Left forelimb (tissue), 1 donor: ENCODE measurements around the gene PRSS56.
"Not testable (repeated sequence)": the region's sequence is repeated elsewhere in the genome, so short reads cannot be mapped to it uniquely, and the experiment has no call there.

ENCODE experiments used
- DNase-seq: peaks from one replicate; pipeline ENCODE4 v3.0.0-alpha.2; 2018; ENCODE audit warnings: low spot score

PRSS56 gene

DNA sequence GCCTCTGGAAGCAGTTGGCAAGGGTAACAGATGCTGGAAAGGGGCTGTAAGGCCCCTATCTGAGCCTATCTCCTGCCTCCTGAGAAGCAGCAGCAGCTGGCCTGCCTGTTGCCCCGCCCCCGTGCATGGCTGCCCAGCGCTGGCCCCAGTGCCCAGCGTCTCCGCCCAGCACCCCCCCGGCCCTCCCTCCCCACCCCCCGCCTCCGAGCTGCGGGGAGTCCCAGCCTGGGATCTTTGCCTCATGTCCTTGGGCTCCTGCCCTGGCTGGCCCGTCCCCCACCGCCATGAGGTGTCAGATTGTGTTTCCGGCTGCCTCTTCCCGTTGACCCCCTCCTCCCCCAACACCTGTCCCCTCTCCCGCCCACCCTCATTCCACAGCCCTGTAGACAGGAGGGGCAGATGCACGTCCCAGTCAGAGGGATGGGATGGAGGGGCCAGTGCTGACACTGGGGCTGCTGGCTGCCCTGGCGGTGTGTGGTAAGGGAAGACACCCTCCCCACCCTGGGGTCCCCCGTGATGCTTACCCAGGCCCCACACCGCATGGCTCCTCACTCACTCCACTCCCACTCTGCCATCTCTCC is 5.7 kb downstream of the PRSS56 start, which contains the start of gene CHRND:
CHRND (plus strand) TSS at position 370 of the 581 bp plus-strand sequence; CDS start at position 426, 56 bp downstream.
- peak; percentile 83 for DNase-seq

DNA sequence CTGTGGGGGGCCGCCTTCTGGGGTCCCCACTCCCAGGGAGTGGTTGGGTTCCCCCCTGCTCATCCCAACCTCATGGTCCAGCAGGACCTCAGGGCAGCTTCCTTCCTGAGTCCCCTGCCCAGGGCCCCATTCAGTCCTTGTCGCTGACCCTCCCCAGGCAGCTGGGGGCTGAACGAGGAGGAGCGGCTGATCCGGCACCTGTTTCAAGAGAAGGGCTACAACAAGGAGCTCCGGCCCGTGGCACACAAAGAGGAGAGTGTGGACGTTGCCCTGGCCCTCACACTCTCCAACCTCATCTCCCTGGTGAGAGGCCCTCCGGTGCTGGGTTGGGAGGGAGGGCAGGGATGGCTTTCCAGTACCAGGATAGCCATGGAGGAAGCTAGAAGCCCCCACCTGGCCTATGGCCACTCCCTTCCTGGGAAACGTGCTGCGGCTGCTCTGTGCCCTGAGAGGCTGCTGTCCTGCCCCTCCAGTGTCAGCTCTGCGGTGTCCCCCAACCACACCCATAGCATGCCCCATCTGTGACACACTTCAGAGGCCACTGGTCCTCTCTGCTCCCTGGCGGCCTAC is 6.3 kb downstream of the PRSS56 start:
- DNase-seq: no peak

DNA sequence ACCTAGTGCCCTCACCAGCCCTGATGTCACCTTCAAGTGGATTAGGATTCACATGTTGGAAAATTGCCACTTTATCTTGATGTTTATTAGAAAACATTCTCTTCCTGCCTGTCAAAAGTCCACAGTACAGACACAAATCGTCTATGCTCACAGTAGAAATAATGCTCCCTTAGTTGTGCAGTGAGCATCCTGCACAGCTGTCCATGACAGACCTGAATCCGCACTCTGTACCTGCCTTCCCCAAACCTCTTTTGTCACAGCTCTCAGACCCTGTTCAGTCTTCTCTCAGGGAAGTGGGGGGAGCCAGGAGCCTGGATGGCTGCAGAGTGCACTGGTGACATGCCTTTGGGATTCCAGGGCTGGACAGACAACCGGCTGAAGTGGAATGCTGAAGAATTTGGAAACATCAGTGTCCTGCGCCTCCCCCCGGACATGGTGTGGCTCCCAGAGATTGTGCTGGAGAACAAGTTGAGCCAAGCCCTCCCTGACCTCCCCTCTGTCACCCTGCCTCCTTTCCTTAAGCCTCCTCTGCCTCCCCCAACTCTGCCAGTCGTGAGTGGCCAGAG is 7.8 kb downstream of the PRSS56 start:
- DNase-seq: no peak

DNA sequence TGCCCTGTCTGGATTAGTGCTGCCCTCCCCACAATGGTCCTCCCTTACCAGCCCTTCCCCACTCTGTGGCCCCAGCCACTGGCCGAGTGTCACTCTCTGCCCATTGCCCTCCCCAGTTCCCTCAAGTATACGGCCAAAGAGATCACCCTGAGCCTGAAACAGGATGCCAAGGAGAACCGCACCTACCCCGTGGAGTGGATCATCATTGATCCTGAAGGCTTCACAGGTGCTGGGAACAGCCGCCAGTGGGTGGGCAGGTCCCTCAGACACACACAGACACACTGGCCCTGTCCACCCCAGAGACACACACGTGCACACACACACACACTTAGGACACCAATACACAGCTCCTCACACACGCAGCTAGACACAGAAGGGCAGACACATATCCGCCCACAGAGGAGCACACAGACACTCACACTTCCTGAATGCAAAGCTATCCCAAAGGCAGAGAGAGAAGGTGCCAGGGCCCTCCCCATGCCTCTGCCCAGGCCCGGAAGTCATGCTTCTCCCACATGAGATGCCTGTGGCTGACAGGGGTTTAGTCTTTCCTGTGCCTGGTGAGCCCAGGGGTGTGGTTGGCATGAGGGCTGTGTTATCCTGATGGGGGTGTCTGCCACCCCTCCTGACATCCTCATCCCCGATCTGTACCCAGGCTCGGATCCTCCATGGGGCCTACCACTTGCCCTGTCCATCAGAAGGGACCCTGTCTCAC is 8.7 kb downstream of the PRSS56 start:
- no peak for DNase-seq

DNA sequence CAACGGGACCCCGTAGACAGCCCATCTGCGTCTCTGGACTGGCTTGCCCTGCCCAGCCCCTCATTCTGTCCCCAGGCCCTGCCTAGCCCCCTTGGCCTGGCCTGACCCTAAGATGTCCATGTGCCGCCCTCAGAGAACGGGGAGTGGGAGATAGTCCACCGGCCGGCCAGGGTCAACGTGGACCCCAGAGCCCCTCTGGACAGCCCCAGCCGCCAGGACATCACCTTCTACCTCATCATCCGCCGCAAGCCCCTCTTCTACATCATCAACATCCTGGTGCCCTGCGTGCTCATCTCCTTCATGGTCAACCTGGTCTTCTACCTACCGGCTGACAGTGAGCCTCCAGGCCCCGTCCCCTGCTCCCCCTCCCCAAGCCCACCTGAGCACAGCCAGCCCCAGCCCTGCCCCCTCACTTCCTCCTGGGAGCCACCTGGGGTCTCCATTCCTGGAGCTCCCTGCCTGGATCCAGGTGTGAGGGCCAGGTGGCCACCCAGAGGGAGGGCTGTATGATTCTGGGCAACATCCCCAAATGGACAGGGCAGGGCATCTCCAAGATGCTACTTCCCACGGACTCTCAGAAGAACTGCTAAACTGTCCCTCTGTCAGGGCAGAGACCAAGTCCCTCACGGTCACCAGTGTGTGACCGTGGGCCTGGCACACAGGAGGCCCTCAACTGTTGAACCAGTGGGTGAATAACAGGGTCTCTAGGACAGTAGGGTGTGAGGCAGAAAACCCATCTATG is 9.8 kb downstream of the PRSS56 start:
- DNase-seq: no peak

DNA sequence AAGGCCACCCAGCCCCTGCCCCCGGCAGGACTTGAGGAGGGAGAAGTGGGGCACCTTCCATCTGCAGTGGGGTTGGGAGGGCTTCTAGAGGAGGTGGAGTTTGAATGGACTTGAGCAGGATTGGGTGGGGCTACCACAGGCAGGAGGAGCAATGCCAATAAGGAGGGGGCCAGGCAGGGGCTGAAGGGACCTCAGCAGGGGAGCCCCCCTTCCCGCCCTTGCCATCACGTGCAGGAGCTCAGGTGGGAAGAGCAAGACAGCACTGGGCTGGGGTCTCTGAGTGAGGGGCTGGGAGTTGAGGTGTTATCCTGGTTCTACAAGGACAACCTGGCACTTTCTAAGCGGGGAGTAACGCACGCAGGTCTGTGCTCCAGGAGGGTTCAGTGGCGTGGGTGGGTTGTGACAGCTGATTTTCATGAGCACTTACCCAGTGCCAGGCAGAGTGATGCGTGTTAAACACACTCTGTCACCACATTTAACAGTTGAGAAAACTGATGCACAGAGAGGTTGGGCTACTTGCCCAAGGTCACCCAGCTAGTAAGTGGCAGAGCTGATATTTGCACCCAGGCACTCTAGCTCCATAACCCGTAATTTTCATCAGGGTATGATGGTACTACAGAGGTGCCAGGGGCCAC is 10.6 kb downstream of the PRSS56 start:
- DNase-seq: no peak

DNA sequence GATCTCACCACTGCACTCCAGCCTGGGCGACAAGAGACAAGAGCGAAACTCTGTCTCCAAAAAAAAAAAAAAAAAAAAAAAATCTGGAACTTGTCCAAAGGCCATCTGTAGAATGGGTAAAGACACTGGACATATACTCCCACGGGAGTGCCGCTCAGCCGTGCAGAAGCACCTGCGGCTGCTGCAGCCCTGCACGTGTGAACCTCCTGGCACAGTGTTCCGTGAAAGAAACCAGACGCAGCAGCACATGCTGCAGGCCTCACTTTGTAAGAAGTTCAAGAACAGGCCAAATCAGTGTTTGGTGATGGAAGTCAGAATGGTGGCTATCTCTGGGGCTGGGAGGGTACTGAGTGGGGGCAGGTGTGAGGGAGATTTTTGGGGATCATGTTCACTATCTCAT is 12.2 kb downstream of the PRSS56 start:
- DNase-seq: no peak

DNA sequence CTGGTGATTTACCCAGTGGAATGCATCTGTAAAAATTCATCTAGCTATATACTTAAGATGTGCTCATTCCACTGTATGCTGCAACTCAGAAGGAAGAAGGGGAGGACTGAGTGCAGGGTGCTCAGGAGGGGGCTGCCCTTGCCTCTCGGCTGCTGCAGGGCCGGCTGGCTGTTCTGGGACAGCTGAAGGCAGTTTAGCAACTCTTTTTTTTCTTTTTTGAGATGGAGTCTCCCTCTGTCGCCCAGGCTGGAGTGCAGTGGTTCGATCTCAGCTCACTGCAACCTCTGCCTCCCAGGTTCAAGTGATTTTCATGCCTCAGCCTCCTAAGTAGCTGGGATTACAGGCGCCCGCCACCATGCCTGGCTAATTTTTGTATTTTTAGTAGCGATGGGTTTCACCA is 12.6 kb downstream of the PRSS56 start:
- not testable (repeated sequence) for DNase-seq

DNA sequence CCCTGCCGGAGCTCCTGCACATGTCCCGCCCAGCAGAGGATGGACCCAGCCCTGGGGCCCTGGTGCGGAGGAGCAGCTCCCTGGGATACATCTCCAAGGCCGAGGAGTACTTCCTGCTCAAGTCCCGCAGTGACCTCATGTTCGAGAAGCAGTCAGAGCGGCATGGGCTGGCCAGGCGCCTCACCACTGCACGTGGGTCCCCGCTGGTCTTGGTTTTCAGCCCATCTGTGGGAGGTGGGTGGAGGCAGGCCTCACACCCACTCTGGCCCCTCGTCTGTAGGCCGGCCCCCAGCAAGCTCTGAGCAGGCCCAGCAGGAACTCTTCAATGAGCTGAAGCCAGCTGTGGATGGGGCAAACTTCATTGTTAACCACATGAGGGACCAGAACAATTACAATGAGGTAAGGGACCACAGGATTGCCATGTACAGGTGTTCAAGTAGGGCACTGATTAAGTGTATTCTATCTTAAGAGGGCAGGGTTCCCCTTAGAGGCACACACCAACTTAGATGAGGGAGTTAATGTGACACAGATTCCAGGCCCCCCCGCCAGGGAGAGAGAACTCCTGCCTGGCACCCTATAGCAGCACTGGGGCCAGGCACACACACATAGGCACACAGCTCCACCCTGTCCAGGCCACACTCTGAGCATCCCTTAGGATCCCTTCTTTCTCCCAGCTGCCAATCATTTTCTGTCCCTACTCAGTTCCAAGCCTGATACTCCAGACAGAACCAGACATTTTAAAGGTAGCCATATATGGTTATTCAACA is 13.9 kb downstream of the PRSS56 start:
- DNase-seq: no peak

DNA sequence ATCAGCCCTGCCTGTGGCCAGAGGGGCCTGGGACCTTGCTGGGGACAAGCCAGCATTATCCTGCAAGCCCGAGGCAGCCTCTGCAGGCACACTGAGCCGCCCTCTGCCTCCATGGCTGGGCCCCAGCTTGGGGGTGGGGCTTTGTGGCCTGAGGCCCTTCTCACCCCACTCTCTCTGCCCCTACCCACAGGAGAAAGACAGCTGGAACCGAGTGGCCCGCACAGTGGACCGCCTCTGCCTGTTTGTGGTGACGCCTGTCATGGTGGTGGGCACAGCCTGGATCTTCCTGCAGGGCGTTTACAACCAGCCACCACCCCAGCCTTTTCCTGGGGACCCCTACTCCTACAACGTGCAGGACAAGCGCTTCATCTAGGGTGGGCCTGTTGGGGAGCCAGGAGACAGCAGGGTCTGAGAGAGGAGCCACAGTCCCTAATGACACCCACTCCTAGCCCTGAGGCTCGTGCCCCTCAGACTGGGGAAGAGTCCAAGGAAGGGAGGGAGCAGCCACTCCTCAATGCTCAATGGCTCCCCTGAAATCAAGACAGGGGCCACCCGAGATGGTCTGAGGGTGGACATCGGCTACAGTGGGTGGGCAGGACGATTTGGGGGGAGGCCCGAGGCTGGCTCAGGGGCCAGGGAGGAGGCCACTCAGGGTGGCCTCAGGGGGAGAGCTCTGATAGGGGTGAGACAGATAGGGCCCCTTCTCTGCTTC is 14.9 kb downstream of the PRSS56 start:
- DNase-seq: peak; percentile 50

DNA sequence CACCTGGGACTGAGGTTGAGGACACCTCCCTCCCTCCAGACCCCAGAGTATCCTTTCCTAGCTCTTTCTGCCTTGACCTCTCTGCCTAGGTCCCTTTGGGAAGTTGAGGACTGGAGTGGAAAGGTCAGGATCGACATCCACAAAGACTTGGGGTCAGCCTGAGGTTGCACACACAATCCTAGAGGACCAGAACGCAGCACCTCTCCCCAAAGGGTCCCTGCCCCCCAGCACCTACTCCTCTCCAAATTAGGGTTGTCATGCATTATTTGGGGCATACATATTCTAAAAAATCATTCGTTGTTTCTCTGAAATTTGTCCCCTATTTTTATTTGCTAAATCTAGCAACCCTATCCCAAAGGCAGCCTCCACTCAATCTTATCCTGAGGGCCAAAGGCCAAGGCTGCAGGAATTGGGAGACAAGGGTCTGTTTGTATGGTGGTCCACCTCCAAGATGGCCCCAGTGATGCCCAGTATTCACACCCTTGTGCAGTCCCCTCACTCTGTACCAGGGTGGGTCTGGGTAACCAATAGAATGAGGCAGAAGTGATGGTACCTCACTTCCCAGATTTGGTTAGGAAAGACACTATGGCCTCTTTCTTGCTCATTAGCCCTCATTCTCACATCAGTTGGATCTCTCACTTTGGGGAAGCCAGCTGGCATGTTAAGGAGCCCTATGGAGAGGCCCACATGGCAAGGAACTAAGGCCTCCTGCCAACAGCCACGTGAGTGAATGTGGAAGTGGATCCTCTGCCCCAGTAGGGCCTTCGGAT is 15.8 kb downstream of the PRSS56 start:
- peak; percentile 49 for DNase-seq

DNA sequence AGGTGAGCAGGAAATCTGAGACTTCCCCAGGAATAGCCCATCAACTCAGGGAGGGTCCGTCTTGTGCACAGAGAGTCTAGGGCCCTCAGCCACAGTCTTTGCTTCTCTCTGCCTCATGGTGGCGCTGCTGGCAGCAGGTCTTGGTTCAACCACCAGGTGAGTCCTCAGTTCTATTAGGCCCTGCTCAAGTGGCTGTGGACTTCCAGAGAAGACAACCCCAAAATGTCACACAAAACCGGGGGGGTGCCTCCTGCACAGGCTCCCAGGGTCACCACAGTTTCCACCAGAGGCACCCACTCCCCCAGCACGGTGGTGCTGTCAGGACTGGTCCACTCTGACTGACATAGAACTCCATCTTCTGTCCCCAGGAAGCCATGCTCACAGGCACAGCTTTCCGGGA is 16.9 kb downstream of the PRSS56 start:
- peak; percentile 55 for DNase-seq

DNA sequence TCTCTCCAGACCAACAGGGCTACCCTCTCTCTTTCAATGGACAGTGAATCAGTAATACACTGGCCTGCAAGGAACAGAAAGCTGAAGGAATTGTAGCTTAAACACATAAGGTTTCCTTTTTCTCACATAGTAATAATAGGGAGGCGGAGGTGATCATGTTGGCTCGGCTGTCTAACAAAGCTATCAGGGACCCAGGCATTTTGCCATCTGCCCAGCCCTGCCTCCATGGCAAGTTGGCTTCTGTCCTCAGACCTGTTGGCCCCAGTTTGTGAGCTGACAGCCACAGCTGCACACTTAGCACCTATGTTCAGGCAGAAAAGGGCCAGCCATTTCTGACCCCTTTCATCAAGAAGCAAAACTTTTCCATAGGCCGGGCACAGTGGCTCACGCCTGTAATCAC is 17.3 kb downstream of the PRSS56 start:
- no peak for DNase-seq

DNA sequence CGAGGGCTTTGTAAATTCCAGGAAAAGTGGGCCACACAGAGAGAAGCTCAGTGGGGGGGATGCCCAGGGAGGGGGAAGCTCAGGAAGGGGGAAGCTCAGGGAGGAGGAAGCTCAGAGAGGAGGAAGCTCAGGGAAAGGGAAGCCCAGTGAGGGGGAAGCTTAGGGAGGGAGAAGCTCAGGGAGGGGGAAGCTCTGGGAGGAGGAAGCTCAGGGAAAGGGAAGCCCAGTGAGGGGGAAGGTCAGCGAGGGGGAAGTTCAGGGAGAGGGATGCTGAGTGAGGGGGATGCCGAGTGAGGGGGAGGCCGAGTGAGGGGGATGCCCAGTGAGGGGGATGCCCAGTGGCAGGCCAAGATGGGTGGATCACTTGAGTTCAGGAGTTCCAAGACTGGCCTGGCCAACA is 18.5 kb downstream of the PRSS56 start:
- no peak for DNase-seq

DNA sequence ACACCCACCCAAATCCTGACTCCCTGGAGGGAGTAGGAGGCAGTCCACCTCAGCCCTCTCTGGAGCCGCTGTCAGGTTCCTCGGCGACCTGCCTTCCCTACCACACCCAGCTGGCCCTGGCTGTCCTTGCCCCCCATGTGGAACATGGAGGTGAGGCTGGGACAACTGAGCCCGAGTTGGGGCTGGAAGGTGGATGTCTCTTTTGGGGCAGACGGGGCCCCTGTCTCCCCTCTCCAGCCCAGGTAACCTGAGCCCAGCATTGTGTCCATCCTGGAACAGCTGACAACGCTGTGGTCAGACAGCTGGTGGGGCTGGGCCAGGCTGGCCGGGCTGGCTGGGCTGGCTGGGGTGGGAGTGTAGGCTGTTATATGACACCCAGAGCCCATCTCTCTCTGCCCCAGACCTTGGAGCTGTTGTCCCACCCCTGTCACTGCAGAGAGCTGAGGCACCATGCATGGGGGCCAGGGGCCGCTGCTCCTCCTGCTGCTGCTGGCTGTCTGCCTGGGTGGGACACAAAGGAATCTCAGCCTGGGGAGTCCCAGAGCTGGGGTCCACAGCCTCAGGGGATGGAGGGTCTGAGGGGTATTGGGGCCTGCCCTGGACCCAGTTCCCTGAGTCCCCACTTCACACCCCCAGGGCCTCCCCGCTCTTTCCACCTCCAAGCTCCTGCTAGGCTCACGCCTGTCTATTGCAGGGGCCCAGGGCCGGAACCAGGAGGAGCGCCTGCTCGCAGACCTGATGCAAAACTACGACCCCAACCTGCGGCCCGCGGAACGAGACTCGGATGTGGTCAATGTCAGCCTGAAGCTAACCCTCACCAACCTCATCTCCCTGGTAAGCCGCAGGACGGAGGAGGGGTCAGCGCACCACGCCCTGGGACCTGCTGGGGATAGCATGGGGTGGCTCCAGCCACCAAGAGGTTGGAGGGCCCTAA is 19.4 kb downstream of the PRSS56 start, which contains the start of gene CHRNG:
CHRNG (plus strand) TSS at position 395 of the 934 bp plus-strand sequence; CDS start at position 451, 56 bp downstream.
- no peak for DNase-seq

DNA sequence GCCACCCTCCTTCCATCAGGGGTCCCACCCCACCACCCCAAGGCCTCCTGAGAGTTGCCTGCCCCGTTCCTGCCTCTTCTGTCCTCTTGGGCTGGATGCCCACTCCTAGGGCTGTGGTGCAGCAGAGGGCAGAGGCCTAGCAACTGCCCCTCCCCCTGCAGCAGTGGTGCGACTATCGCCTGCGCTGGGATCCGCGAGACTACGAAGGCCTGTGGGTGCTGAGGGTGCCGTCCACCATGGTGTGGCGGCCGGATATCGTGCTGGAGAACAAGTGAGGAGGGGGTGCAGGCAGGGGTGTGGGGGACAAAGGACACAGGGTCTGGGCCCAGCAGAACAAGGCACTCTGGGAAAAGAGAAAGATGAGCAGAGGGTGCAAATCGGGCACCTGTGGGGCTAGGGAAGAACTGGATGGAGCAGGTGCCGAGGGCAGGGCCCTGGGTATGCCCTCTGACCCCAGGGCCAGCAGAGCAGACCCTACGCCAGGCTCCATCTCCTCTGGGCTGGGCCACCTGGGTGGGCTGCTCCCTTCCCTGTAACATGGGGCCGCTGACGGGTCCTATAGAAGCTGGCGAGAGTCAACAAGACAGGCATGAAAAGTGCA is 20.4 kb downstream of the PRSS56 start:
- no peak for DNase-seq

DNA sequence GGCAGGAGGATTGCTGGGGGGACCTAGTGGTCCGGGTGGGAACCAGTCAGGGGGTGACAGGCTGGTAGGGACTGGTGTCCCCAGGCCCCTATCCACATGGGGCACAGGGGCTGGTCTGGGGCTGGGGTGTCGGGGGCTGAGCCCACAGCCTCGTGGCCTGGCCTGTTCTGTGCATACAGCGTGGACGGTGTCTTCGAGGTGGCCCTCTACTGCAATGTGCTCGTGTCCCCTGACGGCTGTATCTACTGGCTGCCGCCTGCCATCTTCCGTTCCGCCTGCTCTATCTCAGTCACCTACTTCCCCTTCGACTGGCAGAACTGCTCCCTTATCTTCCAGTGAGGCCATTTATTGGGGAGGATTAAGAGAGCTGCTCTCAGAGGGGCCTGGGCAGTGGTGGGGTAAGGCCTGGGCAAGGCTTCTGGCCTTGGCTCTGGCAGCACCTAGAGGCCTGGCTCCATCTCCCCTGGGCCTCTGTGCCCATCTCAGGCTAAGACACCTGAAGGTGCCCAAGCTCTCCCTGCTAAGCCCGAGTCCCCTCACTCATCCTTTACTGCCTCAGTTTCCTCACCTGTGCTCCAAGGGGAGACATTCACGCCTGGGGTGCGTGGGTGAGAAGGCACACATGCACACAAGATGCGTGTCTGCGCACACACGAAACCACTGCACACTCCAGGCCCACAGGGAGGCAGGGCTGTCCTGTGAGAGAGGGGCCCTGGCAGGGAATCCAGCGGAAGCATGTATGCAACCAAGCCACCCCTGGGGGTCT is 21.2 kb downstream of the PRSS56 start:
- no peak for DNase-seq
